ENCODE results near the gene MICOS13.

GRCh38 chr19:5673752-5674151 lies 6.6 kb downstream of the MICOS13 start:
- TF ChIP-seq POLR2A (IDR thresholded peaks at IDR 0.05) (no peak), CTCF (IDR thresholded peaks at IDR 0.05) (no peak), EP300 (IDR thresholded peaks at IDR 0.05) (no peak), POLR2AphosphoS5 (IDR thresholded peaks at IDR 0.05) (no peak)
